K562 (cell line): ENCODE data around the gene RPN1. TPM values are rescaled to one million over a fixed set of nuclear protein-coding genes. Genes with fewer than 3 reads are reported as not detected.

ENCODE experiments used
- ARID1B ChIP-seq: fragments of 450-650 bp; IDR thresholded peaks from 2 replicates; pipeline ENCODE4 v1.6.1; 2016; ENCODE audit warnings: antibody characterized with exemption, mild to moderate bottlenecking, inconsistent platforms
- EP300 ChIP-seq: IDR thresholded peaks from 2 replicates; pipeline ENCODE4 v1.6.1; 2012; ENCODE audit warnings: low read length, improper control_type of control experiment
- HMG20B ChIP-seq: fragments of 250-450 bp; sonication (Bioruptor Pico); IDR thresholded peaks from 2 replicates; pipeline ENCODE4 v1.5.0; 2021; ENCODE audit warnings: mild to moderate bottlenecking
- L3MBTL2 ChIP-seq: fragments of 450-650 bp; IDR thresholded peaks from 2 replicates; pipeline ENCODE4 v1.6.1; 2016; ENCODE audit warnings: mild to moderate bottlenecking, moderate library complexity
- LCOR ChIP-seq: sonication (generic); formaldehyde crosslinking; IDR thresholded peaks from 2 replicates; pipeline ENCODE4 v1.8.0; 2022; ENCODE audit warnings: mild to moderate bottlenecking, missing genetic modification reagents
- MAFF ChIP-seq: IDR thresholded peaks from 2 replicates; pipeline ENCODE4 v1.6.1; 2012; ENCODE audit warnings: low read length, improper control_type of control experiment
- NEUROD1 ChIP-seq: fragments of 150-350 bp; IDR thresholded peaks from 2 replicates; pipeline ENCODE4 v1.6.1; 2014; ENCODE audit warnings: borderline replicate concordance, low read length, low read depth; ENCODE audit not compliant: partially characterized antibody
- TAF15 ChIP-seq: fragments of 200-400 bp; formaldehyde crosslinking; IDR thresholded peaks from 2 replicates; pipeline ENCODE4 v1.6.1; 2017; ENCODE audit warnings: mild to moderate bottlenecking, low read depth, low read length, moderate library complexity
- TBL1XR1 ChIP-seq, 2 experiments: IDR thresholded peaks; 2 replicates each; pipeline ENCODE4 v1.6.1; 2012; ENCODE audit warnings: improper control_type of control experiment in 2 of 2, low read length in 2 of 2, mild to moderate bottlenecking in 1 of 2
- U2AF2 ChIP-seq: fragments of 200-400 bp; formaldehyde crosslinking; optimal IDR thresholded peaks from 2 replicates; pipeline ENCODE3; 2017; ENCODE audit warnings: low read depth, mild to moderate bottlenecking, low read length
- ZNF175 ChIP-seq: fragments of 200-800 bp; sonication (Bioruptor generic); IDR thresholded peaks from 2 replicates; pipeline ENCODE4 v1.6.1; 2016; ENCODE audit warnings: low read depth, mild to moderate bottlenecking, missing genetic modification characterization, missing compliant biosample characterization
- ZNF408 ChIP-seq: fragments of 250-450 bp; sonication (Bioruptor Pico); IDR thresholded peaks from 2 replicates; pipeline ENCODE4 v1.4.0; 2020; ENCODE audit warnings: low read depth, mild to moderate bottlenecking, moderate library complexity
- ZNF696 ChIP-seq: fragments of 250-450 bp; sonication (Bioruptor Pico); conservative IDR thresholded peaks from 2 replicates; pipeline ENCODE4 v1.4.0; 2020; ENCODE audit warnings: mild to moderate bottlenecking, moderate library complexity
- polyA plus RNA-seq, 8 experiments: library from polyadenylated mRNA; depleted of rRNA in 4 of 8; stranded (reverse) in 5 of 8; unstranded in 3 of 8; fragments of >200 nt; fragmentation: Nextera tagmentation in 2 of 8; fragmentation: Illumina TruSeq in 1 of 8; extraction: Ambion mirVana in 2 of 8; extraction: Trizol in 1 of 8; gene quantifications; 2 replicates each; pipeline versions ENCODE4 v1.2.1 to v1.2.3, GENCODE V29; 2011 to 2014; ENCODE audit warnings: inconsistent platforms in 1 of 8, missing spikeins in 1 of 8
- total RNA-seq, 7 experiments: library from RNA; depleted of rRNA in 6 of 7; stranded (reverse); fragments of >200 nt in 6 of 7; fragmentation: Illumina TruSeq in 2 of 7; extraction: Trizol in 2 of 7; gene quantifications; 2 replicates each; pipeline versions ENCODE4 v1.2.1 to v1.2.3, GENCODE V29; 2011 to 2021; ENCODE audit warnings: low replicate concordance in 1 of 7
- TF ChIP-seq, protein P1 (sequence below), 2 experiments: IDR thresholded peaks in 1 of 2; conservative IDR thresholded peaks in 1 of 2; 2 replicates each; pipeline ENCODE4 v1.6.1; 2016; ENCODE audit warnings: low read depth in 2 of 2, mild to moderate bottlenecking in 1 of 2, missing compliant biosample characterization in 1 of 2, missing genetic modification characterization in 1 of 2, moderate library complexity in 1 of 2
- TF ChIP-seq, protein P2 (sequence below): sonication (generic); formaldehyde crosslinking; IDR thresholded peaks from 2 replicates; pipeline ENCODE4 v1.8.0; 2022; ENCODE audit warnings: mild to moderate bottlenecking, missing genetic modification reagents
- TF ChIP-seq, protein P3 (sequence below): fragments of 250-450 bp; sonication (Bioruptor Pico); IDR thresholded peaks from 2 replicates; pipeline ENCODE4 v1.4.0; 2020; ENCODE audit warnings: mild to moderate bottlenecking, moderate library complexity, borderline replicate concordance
- TF ChIP-seq, protein P4 (sequence below), 3 experiments: fragments of 200-800 bp in 1 of 3; sonication (Bioruptor generic) in 1 of 3; sonication (generic) in 1 of 3; formaldehyde crosslinking in 1 of 3; IDR thresholded peaks; 2 replicates each; pipeline versions ENCODE4 v1.6.1 to v1.8.0; 2016 to 2022; ENCODE audit warnings: mild to moderate bottlenecking in 2 of 3, missing compliant biosample characterization in 2 of 3, missing genetic modification characterization in 2 of 3, missing genetic modification reagents in 1 of 3
- TF ChIP-seq, protein P5 (sequence below), 2 experiments: IDR thresholded peaks; 2 replicates each; pipeline ENCODE4 v1.6.1; 2011; ENCODE audit warnings: borderline replicate concordance in 1 of 2, control low read depth in 1 of 2, low read depth in 1 of 2, low read length in 1 of 2, mild to moderate bottlenecking in 1 of 2, mixed read lengths in 1 of 2, moderate library complexity in 1 of 2; ENCODE audit not compliant: insufficient read depth in 1 of 2, insufficient read length in 1 of 2, poor library complexity in 1 of 2, severe bottlenecking in 1 of 2; ENCODE audit errors: extremely low read depth in 1 of 2

RPN1 gene
- total and polyA plus RNA-seq, 9 of the 15 experiments (the other 6 are each of a cell fraction or from before 2014, with no cell fraction given): 39.5 to 300 (median 148) TPM

DNA sequence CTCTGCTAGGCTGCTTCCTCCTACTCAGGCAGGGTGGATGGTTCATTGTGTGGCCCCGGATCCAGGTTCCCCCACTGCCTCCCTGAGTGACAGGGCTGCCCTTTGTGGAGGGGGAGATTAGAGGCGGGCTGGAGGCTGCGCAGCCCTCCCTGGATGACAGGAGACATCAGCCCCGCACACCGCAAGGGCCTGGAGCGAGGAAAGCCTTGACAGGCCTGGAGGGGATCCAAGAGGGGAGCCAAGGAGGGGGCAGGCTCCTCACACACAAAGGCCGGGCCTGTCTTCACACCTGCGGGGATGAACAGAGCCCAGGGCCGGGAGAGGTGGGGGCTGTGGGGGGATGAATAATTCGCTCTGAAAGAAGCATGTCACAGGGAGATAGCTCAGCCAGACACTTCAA is 72.9 kb downstream of the RPN1 start (continued):
- TF ChIP-seq, protein P1, sequence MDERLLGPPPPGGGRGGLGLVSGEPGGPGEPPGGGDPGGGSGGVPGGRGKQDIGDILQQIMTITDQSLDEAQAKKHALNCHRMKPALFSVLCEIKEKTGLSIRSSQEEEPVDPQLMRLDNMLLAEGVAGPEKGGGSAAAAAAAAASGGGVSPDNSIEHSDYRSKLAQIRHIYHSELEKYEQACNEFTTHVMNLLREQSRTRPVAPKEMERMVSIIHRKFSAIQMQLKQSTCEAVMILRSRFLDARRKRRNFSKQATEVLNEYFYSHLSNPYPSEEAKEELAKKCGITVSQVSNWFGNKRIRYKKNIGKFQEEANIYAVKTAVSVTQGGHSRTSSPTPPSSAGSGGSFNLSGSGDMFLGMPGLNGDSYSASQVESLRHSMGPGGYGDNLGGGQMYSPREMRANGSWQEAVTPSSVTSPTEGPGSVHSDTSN (CRISPR knock-in tag; IDR thresholded peaks at IDR 0.05; ENCODE audit: low read depth): no peak
- TF ChIP-seq, protein P1 (tag; conservative IDR thresholded peaks at IDR 0.05; ENCODE audit: low read depth): peak; percentile 6; the same call in 1 of the 2 replicates
- TF ChIP-seq MAFF: no peak
- no peak for TF ChIP-seq EP300
- no peak for TF ChIP-seq TBL1XR1 (IDR thresholded peaks at IDR 0.05; ENCODE audit: low read length in 2 of 2)
- TF ChIP-seq U2AF2: no peak
- TF ChIP-seq TAF15: no peak
- peak; percentile 43; the same call in 1 of the 2 replicates for TF ChIP-seq L3MBTL2
- 0 out of 2 replicates have a peak, but pooled peaks have one; percentile 28 for TF ChIP-seq ARID1B
- no peak for TF ChIP-seq ZNF175 (CRISPR knock-in tag)
- TF ChIP-seq, protein P2, sequence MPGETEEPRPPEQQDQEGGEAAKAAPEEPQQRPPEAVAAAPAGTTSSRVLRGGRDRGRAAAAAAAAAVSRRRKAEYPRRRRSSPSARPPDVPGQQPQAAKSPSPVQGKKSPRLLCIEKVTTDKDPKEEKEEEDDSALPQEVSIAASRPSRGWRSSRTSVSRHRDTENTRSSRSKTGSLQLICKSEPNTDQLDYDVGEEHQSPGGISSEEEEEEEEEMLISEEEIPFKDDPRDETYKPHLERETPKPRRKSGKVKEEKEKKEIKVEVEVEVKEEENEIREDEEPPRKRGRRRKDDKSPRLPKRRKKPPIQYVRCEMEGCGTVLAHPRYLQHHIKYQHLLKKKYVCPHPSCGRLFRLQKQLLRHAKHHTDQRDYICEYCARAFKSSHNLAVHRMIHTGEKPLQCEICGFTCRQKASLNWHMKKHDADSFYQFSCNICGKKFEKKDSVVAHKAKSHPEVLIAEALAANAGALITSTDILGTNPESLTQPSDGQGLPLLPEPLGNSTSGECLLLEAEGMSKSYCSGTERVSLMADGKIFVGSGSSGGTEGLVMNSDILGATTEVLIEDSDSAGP (CRISPR knock-in tag): no peak
- no peak for TF ChIP-seq ZNF696
- TF ChIP-seq, protein P3, sequence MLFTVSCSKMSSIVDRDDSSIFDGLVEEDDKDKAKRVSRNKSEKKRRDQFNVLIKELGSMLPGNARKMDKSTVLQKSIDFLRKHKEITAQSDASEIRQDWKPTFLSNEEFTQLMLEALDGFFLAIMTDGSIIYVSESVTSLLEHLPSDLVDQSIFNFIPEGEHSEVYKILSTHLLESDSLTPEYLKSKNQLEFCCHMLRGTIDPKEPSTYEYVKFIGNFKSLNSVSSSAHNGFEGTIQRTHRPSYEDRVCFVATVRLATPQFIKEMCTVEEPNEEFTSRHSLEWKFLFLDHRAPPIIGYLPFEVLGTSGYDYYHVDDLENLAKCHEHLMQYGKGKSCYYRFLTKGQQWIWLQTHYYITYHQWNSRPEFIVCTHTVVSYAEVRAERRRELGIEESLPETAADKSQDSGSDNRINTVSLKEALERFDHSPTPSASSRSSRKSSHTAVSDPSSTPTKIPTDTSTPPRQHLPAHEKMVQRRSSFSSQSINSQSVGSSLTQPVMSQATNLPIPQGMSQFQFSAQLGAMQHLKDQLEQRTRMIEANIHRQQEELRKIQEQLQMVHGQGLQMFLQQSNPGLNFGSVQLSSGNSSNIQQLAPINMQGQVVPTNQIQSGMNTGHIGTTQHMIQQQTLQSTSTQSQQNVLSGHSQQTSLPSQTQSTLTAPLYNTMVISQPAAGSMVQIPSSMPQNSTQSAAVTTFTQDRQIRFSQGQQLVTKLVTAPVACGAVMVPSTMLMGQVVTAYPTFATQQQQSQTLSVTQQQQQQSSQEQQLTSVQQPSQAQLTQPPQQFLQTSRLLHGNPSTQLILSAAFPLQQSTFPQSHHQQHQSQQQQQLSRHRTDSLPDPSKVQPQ (CRISPR knock-in tag): no peak
- no peak for TF ChIP-seq NEUROD1
- TF ChIP-seq ZNF408 (CRISPR knock-in tag): no peak
- TF ChIP-seq, protein P4, sequence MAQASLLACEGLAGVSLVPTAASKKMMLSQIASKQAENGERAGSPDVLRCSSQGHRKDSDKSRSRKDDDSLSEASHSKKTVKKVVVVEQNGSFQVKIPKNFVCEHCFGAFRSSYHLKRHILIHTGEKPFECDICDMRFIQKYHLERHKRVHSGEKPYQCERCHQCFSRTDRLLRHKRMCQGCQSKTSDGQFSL (CRISPR knock-in tag; IDR thresholded peaks at IDR 0.05): no peak
- TF ChIP-seq, protein P4 (tag; IDR thresholded peaks at IDR 0.05): no peak
- TF ChIP-seq HMG20B (CRISPR knock-in tag): no peak
- TF ChIP-seq, protein P5, sequence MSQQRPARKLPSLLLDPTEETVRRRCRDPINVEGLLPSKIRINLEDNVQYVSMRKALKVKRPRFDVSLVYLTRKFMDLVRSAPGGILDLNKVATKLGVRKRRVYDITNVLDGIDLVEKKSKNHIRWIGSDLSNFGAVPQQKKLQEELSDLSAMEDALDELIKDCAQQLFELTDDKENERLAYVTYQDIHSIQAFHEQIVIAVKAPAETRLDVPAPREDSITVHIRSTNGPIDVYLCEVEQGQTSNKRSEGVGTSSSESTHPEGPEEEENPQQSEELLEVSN (IDR thresholded peaks at IDR 0.05; ENCODE audit: borderline replicate concordance in 1 of 2, extremely low read depth in 1 of 2, insufficient read depth in 1 of 2, insufficient read length in 1 of 2, low read depth in 1 of 2, low read length in 1 of 2, poor library complexity in 1 of 2, severe bottlenecking in 1 of 2): peak in 1 of 2 experiments; percentile 30
- TF ChIP-seq LCOR (CRISPR knock-in tag): no peak
